ENCODE measurements around the gene GRM4.
"Not testable (repeated sequence)": the region's sequence is repeated elsewhere in the genome, so short reads cannot be mapped to it uniquely, and the experiment has no call there.

GRM4 gene

DNA sequence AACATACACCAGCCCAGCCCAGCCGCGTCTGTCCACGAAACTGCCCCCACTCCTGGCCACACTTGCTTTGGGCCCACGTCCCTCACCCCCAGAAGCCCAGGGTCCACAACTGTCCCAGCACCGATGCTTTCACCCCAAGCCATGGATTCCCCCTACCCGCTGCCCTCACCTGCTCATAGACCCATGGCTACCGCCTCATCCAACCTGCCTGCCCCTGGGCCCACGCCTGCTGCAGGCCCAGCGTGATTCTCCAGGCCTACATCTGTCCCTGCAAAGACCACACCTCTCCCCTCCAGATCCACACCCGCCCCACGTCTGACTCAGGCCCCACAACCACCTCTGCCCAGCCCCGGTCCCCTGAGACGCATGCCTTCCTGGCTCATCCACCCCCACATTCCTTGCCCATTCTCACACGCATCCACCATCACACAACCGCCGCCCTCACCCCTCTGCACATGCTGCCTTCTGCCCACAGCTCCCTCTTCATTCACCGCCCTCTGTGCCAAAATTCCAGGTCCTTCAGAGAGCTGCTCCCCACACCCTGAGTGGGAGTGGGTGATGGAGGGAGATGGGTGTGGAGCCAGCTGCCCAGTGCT is 86.7 kb downstream of the GRM4 start:
- no peak for DNase-seq

GRCh38 chr6:34057790-34058189 is 88.1 kb downstream of the GRM4 start:
- no peak for DNase-seq

DNA sequence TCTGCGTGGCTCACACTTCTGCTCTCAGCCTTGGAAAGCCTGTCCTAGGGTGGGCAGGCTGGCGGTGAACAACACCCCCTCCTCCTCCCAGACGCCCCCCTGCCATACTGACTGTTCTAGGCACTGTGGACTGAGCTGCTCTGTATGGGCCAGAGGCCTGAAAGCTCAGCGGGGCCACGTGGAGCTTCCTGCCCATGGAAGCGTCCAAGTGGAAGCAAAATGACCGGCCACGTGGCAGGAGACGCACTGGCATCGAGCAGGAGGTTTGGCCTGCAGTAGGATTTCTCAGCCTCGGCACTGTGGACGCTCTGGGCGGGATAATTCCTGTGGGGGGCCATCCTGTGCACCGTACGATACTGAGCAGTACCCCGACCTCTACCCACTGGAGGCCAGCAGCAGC is 88.7 kb downstream of the GRM4 start:
- no peak for DNase-seq

- no peak for DNase-seq
Measured at GRCh38 chr6:34056305-34057108, 89.4 kb downstream of the GRM4 start.

DNA sequence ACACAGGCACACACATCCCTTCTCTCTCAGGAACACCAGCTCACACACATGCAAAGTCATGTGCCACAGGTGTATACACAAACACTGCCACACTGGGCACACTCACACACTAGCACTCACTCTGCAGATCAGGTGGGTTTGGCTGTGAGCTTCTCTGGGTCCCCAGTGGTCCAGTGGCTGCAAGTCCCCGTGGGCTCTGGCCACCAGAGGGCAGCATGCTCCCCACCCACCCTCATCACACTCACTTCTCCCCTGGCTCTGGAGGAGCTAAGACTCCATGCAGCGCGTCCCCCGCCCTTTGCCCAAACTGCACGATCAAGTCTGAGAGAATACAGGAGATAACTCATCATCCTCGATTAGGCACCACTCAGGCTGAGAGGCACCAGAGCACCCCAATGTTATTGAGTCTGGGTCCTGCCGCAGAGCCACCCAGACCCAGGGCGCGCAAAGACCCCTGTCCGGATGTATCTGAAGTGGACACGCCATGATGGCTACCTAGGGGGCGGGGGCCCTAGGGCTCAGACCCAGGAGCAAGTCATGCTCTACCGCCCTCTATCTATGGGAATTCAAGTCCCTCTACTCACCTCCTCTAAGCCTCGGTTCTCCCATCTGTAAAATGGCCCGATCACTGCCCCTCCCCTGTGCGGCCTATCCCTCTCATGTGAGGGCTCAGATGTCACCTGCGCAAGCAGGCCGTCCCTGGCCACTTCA is 90.5 kb downstream of the GRM4 start:
- DNase-seq, result peak; percentile 45 to 55

GRCh38 chr6:34053721-34054120 is 92.2 kb downstream of the GRM4 start:
- DNase-seq, result no peak

DNA sequence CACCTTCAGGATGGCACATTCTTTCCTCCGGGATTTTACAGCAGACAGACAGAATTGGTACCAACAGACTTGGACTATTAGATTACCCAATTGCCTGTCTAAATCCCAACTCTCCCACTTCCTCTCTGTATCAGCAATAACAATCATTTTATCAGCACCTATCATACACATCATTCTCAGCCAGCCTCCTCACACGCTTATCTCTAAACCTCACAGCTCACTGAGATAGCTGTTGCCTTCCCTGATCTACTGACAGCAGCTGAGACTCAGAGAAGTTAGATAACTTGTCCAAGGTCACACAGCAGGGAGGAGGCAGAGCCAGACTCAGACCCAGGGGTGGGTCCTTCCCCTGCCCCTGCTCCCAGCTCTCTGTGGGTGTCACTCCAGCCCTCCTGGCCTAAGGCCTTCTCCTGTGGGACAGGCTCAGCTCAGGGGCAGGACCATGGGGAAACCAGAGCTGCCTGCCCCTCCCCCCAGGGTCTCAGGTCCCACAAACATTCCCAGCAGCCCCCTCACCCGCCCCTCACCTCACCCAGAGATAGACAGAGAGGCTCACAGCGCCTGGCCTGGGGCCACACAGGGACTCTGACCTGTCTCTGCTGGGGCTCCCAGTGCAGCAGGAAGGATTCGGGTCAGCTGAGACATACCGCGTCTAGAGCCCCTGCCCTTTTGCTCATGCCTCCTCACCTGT is 92.8 kb downstream of the GRM4 start:
- DNase-seq, result no peak

GRCh38 chr6:34052071-34052825 is 93.6 kb downstream of the GRM4 start:
- no peak for DNase-seq

DNA sequence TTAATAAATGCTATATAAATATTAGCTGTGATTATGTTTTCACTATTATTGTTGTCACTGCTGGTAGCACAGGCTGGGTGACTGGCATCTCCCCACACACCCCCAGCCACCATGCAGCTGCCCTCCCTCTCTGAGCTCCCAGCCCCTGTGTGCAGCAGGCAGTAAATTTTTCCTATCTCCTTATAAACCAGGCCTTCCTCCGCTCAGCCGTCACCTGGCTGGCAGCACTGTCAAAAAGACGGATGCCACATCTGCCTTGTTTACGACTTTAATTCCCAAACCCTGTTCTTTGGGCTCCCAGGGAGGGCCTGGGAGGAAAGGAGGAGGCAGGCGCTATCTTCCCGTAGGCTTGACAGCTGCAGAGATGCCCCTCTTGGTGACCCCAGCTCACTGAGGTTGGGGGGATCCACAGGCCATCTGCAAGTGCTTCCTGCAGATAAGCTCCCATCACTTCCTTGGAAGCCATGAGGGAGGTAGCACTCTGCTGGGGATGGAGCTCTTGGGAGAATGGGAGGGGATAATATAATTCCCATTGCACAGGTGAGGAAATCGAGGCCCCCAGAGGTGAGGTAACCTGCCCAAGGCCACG is 94.5 kb downstream of the GRM4 start:
- DNase-seq, result no peak

DNA sequence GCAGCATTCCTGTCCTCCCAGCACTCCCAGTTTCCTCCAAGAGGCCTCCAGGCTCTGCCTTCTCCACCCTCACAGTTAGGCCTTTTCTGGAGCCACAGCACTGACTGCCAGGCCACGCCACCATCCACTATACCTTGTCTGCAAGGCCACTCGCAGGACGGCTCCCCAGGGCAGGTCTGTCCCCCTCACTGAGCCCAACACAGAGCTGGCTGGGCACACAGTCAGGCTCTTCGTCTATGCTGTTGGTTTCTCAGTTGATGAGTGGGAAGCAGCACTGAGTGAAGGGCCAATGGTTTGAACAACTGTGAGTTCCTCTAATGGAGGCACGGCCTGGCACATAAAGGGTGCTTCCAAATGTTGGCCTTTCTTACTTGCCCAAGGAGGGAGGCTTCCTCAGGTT is 95.2 kb downstream of the GRM4 start:
- DNase-seq, result no peak

GRCh38 chr6:34049395-34050342 is 96.2 kb downstream of the GRM4 start:
- DNase-seq, result no peak

GRCh38 chr6:34047913-34048867 is 97.7 kb downstream of the GRM4 start:
- no peak for DNase-seq

DNA sequence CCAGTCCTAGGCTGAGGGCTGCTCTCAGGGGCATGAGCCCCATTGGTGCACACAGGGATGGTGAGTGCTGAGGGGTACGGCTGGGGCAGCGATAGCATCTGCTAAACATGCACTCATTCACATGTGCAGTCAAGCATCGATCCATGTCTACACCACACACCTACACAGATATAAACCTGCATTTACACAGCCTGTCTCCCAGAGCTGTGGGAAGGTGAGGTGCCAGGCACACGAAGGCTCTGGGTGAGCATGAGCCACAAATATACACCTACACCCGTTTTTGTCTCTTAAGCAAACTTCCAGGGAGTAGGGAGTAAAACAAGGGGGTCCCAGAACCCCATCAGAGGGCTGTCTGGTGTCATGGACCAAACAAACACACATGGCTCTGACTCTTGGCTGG is 99.3 kb downstream of the GRM4 start:
- no peak for DNase-seq

- no peak for DNase-seq
Measured at GRCh38 chr6:34045771-34046170, 100.1 kb downstream of the GRM4 start.

- DNase-seq, result peak; percentile 7 to 19
Measured at GRCh38 chr6:34044945-34045595, 100.8 kb downstream of the GRM4 start.

GRCh38 chr6:34043359-34043758 is 102.5 kb downstream of the GRM4 start:
- no peak for DNase-seq

DNA sequence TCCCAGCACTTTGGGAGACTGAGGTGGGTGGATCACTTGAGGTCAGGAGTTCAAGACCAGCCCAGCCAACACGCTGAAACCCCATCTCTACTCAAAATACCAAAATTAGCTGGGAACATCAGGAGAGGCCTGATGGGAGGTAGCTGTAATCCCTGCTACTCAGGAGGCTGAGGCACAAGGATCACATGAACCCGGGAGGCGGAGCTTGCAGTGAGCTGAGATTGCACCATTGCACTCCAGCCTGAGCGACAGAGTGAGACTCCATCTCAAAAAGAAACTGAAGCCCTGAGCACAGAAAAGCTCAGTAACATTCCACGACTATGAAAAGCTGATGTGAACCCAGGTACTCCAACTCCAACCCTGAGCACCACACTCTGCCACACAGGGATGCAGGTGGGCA is 103.9 kb downstream of the GRM4 start:
- DNase-seq, result not testable (repeated sequence)

DNA sequence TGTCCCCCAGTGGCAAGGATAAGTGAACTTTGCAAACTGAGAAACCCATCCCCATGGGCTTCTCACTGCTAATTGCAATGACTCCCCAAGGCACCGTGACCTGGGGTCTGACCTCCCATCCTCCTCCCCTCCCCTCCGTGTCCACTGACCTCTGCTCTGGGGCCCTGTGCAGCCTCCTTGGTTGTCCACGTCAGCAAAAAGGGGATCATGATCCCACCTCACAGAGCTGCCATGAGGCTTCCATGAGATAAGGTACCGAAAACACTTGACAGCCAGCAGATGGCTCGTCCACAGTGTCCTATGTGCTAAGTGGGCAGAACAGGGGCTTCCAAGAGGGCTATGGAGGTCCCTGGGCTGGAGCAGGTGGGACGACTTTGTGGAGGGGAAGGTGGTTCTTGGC is 104.5 kb downstream of the GRM4 start:
- DNase-seq, result no peak

DNA sequence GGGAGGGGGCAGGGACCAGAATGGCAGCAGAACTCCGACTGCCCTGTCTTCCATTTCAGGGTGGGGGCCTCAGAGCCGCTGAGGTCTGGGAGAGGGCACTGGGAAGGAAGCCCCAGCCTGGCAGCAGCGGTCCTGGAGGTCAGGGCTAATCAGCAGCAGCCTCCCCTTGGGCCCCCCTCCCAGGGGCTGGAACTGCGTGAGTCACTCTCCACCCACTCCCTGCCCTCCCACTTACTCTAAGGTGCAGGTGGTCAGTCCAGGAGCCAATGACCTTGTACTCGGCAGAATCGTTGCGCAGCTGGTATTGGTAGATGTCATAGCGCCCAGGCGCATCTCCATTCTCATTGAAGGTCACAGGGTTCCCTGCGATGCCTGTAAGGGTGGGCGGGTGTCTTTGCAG is 105.9 kb downstream of the GRM4 start:
- DNase-seq, result no peak

All from CD4-positive, alpha-beta T cell treated with Interleukin-1 beta for 1 hour (primary cell).